K562 (cell line): ENCODE data around the gene GSK3B. TPM values are rescaled to one million over a fixed set of nuclear protein-coding genes. Genes with fewer than 3 reads are reported as not detected.

Source experiments
- ATAC-seq: fragments of 200-7000 bp; cut with Tn5 transposase; 3 replicates; pipeline ENCODE4 v1.9.1; 2020; ENCODE audit warnings: moderate library complexity
- BruUV-seq: library from RNA; stranded (reverse); fragments of 400-500 nt; replicated peaks from 2 replicates; lab custom pipeline; 2021; lab: Mats Ljungman, UMichigan
- CTCF ChIA-PET: fragments of 300-600 bp; formaldehyde crosslinking; extraction: SDS; loops from one replicate; lab custom pipeline; 2021; ENCODE audit warnings: low intra/inter-chr PET ratio; lab: Yijun Ruan, JAX
- POLR2A ChIA-PET: fragments of 300-600, 350-650 bp; sonication (Branson Sonifier 250); formaldehyde crosslinking; extraction: SDS; loops from one replicate; lab custom pipeline; 2021; ENCODE audit warnings: antibody characterized with exemption, inconsistent platforms; lab: Yijun Ruan, JAX
- DNase-seq, 4 experiments: peaks; one replicate each; pipeline versions ENCODE4 v3.0.0 to v3.0.0-alpha.2; 2011 to 2018; ENCODE audit warnings: low spot score in 3 of 4, mixed read lengths in 3 of 4; ENCODE audit errors: extremely low read depth in 1 of 4
- FAIRE-seq: peaks from 2 replicates; lab custom pipeline; 2011; peaks lifted over from hg19 to GRCh38; lab: Jason Lieb, UNC
- H2AFZ ChIP-seq: 2 replicates; pipeline ENCODE4 v1.6.0; 2011; ENCODE audit warnings: low read depth, low read length, control low read depth, inconsistent platforms
- H3K27ac ChIP-seq: fragments of 200-600 bp; 3 replicates; pipeline ENCODE4 v1.8.0; 2011; ENCODE audit warnings: low read depth, mild to moderate bottlenecking, control low read depth, inconsistent platforms, low read length, moderate library complexity, mixed read lengths; ENCODE audit errors: extremely low read depth
- H3K27me3 ChIP-seq, 2 experiments: fragments of 300-600 bp in 1 of 2; 2 replicates in 1 of 2; 3 replicates in 1 of 2; pipeline versions ENCODE4 v1.6.0 to v1.8.0; 2011; ENCODE audit warnings: inconsistent platforms in 2 of 2, low read length in 2 of 2, mild to moderate bottlenecking in 1 of 2, mixed read lengths in 1 of 2, moderate library complexity in 1 of 2; ENCODE audit not compliant: control insufficient read depth in 2 of 2, insufficient read depth in 2 of 2
- H3K36me3 ChIP-seq: fragments of 300-600 bp; 3 replicates; pipeline ENCODE4 v1.8.0; 2011; ENCODE audit warnings: mild to moderate bottlenecking, low read length, inconsistent platforms; ENCODE audit not compliant: control insufficient read depth, insufficient read depth
- H3K4me1 ChIP-seq, 2 experiments: fragments of 200-600 bp in 1 of 2; replicated peaks in 1 of 2; 2 replicates in 1 of 2; 3 replicates in 1 of 2; pipeline versions ENCODE4 v1.5.1 to v1.8.0; 2011; ENCODE audit warnings: inconsistent platforms in 2 of 2, low read length in 2 of 2, mild to moderate bottlenecking in 1 of 2, mixed read lengths in 1 of 2, moderate library complexity in 1 of 2; ENCODE audit not compliant: control insufficient read depth in 2 of 2, insufficient read depth in 2 of 2
- H3K4me2 ChIP-seq: 2 replicates; pipeline ENCODE4 v1.6.1; 2011; ENCODE audit warnings: low read length, control low read depth, inconsistent platforms, mixed read lengths; ENCODE audit not compliant: insufficient read depth
- H3K4me3 ChIP-seq: fragments of 200-600 bp; sonication (generic), shearing (Covaris generic); 2 replicates; pipeline ENCODE4 v1.5.1; 2016; ENCODE audit warnings: control low read depth, inconsistent platforms
- H3K79me2 ChIP-seq: fragments of 200-600 bp; 3 replicates; pipeline ENCODE4 v1.8.0; 2011; ENCODE audit warnings: low read length, inconsistent platforms; ENCODE audit not compliant: control insufficient read depth, insufficient read depth
- H3K9ac ChIP-seq, 2 experiments: 2 replicates each; pipeline versions ENCODE4 v1.6.0 to v1.6.1; 2011; ENCODE audit warnings: low read depth in 2 of 2, low read length in 2 of 2, control low read depth in 1 of 2, inconsistent platforms in 1 of 2, mild to moderate bottlenecking in 1 of 2, mixed read lengths in 1 of 2; ENCODE audit not compliant: insufficient read depth in 1 of 2
- H3K9me1 ChIP-seq: one replicate; pipeline ENCODE4 v1.6.0; 2011; ENCODE audit warnings: inconsistent platforms, mild to moderate bottlenecking, low read length, moderate library complexity; ENCODE audit not compliant: control insufficient read depth, insufficient read depth
- H3K9me3 ChIP-seq: replicated peaks from 2 replicates; pipeline ENCODE4 v1.5.1; 2011; ENCODE audit warnings: low read depth, low read length, inconsistent platforms; ENCODE audit not compliant: control insufficient read depth, insufficient read depth
- H4K20me1 ChIP-seq: replicated peaks from 2 replicates; pipeline ENCODE4 v1.6.1; 2011; ENCODE audit warnings: low read length, inconsistent platforms, mixed read lengths; ENCODE audit not compliant: control insufficient read depth, insufficient read depth
- ARNT ChIP-seq, 2 experiments: fragments of 450-650 bp; IDR thresholded peaks; 2 replicates each; pipeline ENCODE4 v1.6.1; 2016; ENCODE audit warnings: mild to moderate bottlenecking in 1 of 2
- FOS ChIP-seq: IDR thresholded peaks from 3 replicates; pipeline ENCODE4 v1.6.1; 2011; ENCODE audit not compliant: insufficient read length; ENCODE audit errors: extremely low read depth
- HNRNPK ChIP-seq: fragments of 200-400 bp; formaldehyde crosslinking; IDR thresholded peaks from one replicate; pipeline ENCODE4 v1.6.1; 2018; ENCODE audit warnings: mild to moderate bottlenecking, low read depth, low read length; ENCODE audit not compliant: poor library complexity, severe bottlenecking
- PML ChIP-seq: IDR thresholded peaks from 2 replicates; pipeline ENCODE4 v1.6.1; 2012; ENCODE audit warnings: low read length, inconsistent platforms
- SMARCA5 ChIP-seq: fragments of 450-650 bp; IDR thresholded peaks from 2 replicates; pipeline ENCODE4 v1.6.1; 2016
- SREBF2 ChIP-seq: sonication (generic); formaldehyde crosslinking; IDR thresholded peaks from 2 replicates; pipeline ENCODE4 v1.4.0; 2020; ENCODE audit warnings: mild to moderate bottlenecking, missing genetic modification reagents
- WGBS: fragments of 100-300 bp; shearing (Covaris generic); methylation state at CpG from one replicate; pipeline ENCODE4 v1.1.6; 2016; ENCODE audit warnings: low coverage, mixed read lengths; ENCODE audit not compliant: insufficient coverage; ENCODE audit errors: missing lambda C conversion rate; 5-methylcytosine and 5-hydroxymethylcytosine counted together
- in situ Hi-C: fragments of 300-500 bp; cut with MboI; formaldehyde crosslinking; loops from 4 replicates; pipeline ENCODE4 v1.15.0; 2018; ENCODE audit warnings: inconsistent platforms, mixed read lengths
- intact Hi-C: fragments of 100-400 bp; cut with micrococcal nuclease; formaldehyde crosslinking; loops from 2 replicates; pipeline ENCODE4 v1.14.2; 2022
- polyA plus RNA-seq, 8 experiments: library from polyadenylated mRNA; depleted of rRNA in 4 of 8; stranded (reverse) in 5 of 8; unstranded in 3 of 8; fragments of >200 nt; fragmentation: Nextera tagmentation in 2 of 8; fragmentation: Illumina TruSeq in 1 of 8; extraction: Ambion mirVana in 2 of 8; extraction: Trizol in 1 of 8; gene quantifications; 2 replicates each; pipeline versions ENCODE4 v1.2.1 to v1.2.3, GENCODE V29; 2011 to 2014; ENCODE audit warnings: inconsistent platforms in 1 of 8, missing spikeins in 1 of 8
- total RNA-seq, 7 experiments: library from RNA; depleted of rRNA in 6 of 7; stranded (reverse); fragments of >200 nt in 6 of 7; fragmentation: Illumina TruSeq in 2 of 7; extraction: Trizol in 2 of 7; gene quantifications; 2 replicates each; pipeline versions ENCODE4 v1.2.1 to v1.2.3, GENCODE V29; 2011 to 2021; ENCODE audit warnings: low replicate concordance in 1 of 7
- TF ChIP-seq, protein P1 (sequence below): fragments of 450-650 bp; IDR thresholded peaks from 2 replicates; pipeline ENCODE4 v1.6.1; 2017; ENCODE audit warnings: antibody characterized with exemption, mild to moderate bottlenecking

Gene GSK3B
- total and polyA plus RNA-seq, 9 of the 15 experiments (the other 6 are each of a cell fraction or from before 2014, with no cell fraction given) = 4.7 to 25.0 (median 18.7) TPM

DNA sequence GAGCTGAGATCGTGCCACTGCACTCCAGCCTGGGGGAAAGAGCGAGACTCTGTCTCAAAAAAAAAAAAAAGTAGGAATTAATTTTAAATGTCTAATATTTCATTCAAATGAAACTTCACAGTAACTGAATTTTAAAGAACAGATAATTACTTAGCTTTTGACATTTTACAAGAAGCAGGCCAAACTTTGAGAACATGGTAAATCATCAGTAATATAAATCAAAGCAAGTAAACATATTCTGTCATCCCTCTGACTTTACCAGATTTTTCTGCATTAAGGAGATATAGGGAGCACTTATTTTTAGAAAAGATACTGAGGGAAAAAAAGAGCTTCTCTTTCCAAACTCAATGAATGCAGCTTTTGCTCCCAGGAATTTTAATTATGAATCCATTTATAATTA, 275.3 kb downstream of the GSK3B start:
- 70% methylated on average over 2 of the region's 2 CpGs for WGBS
- CTCF ChIA-PET = no interaction called here
- no TSS peak for BruUV-seq
- FAIRE-seq (no peak), ATAC-seq (no peak), DNase-seq (no peak)
- Histone ChIP-seq H3K27ac (no peak overlapping the region), H3K9me3 (no peaks in the 10 kb centered on the region), H3K4me1 (no peaks in the 10 kb centered on the region), H3K4me3 (no peak overlapping the region), H3K79me2 (no peaks in the 10 kb centered on the region), H3K36me3 (no peaks in the 10 kb centered on the region), H3K4me2 (no peak overlapping the region), H3K27me3 (peaks cover 6 to 25% of the 10 kb centered on the region in 2 experiments; a peak in 4 of 5 replicates), H4K20me1 (no peaks in the 10 kb centered on the region), H3K9ac (no peak overlapping the region), H3K9me1 (no peaks in the 10 kb centered on the region), H2AFZ (no peak overlapping the region)
- POLR2A ChIA-PET = no interaction called here
- intact Hi-C loops (loop anchor here (10.0 kb wide), 1 partner anchor 64 kb away; no protein-coding TSS in a partner anchor), in situ Hi-C loops (no loop called here)
- TF ChIP-seq, protein P1, sequence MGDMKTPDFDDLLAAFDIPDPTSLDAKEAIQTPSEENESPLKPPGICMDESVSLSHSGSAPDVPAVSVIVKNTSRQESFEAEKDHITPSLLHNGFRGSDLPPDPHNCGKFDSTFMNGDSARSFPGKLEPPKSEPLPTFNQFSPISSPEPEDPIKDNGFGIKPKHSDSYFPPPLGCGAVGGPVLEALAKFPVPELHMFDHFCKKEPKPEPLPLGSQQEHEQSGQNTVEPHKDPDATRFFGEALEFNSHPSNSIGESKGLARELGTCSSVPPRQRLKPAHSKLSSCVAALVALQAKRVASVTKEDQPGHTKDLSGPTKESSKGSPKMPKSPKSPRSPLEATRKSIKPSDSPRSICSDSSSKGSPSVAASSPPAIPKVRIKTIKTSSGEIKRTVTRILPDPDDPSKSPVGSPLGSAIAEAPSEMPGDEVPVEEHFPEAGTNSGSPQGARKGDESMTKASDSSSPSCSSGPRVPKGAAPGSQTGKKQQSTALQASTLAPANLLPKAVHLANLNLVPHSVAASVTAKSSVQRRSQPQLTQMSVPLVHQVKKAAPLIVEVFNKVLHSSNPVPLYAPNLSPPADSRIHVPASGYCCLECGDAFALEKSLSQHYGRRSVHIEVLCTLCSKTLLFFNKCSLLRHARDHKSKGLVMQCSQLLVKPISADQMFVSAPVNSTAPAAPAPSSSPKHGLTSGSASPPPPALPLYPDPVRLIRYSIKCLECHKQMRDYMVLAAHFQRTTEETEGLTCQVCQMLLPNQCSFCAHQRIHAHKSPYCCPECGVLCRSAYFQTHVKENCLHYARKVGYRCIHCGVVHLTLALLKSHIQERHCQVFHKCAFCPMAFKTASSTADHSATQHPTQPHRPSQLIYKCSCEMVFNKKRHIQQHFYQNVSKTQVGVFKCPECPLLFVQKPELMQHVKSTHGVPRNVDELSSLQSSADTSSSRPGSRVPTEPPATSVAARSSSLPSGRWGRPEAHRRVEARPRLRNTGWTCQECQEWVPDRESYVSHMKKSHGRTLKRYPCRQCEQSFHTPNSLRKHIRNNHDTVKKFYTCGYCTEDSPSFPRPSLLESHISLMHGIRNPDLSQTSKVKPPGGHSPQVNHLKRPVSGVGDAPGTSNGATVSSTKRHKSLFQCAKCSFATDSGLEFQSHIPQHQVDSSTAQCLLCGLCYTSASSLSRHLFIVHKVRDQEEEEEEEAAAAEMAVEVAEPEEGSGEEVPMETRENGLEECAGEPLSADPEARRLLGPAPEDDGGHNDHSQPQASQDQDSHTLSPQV = no peak
- TF ChIP-seq PML = no peak
- no peak for TF ChIP-seq FOS
- no peak for TF ChIP-seq SREBF2 (CRISPR knock-in tag)
- TF ChIP-seq SMARCA5 = no peak
- TF ChIP-seq HNRNPK = no peak
- no peak for TF ChIP-seq ARNT (IDR thresholded peaks at IDR 0.05)
